H1 (cell line): ENCODE results near the gene TMEM255B. TPM values are rescaled to one million over a fixed set of nuclear protein-coding genes. Genes with fewer than 3 reads are reported as not detected.

ENCODE experiments used
- CTCF ChIA-PET: fragments of 300-600 bp; sonication (Branson Sonifier 250); formaldehyde crosslinking; loops from one replicate; lab custom pipeline; 2021; ENCODE audit not compliant: partially characterized antibody; lab: Charles Lee
- POLR2A ChIA-PET: fragments of 300-600 bp; sonication (Branson Sonifier 250); formaldehyde crosslinking; loops from one replicate; lab custom pipeline; 2021; ENCODE audit warnings: inconsistent platforms; ENCODE audit not compliant: partially characterized antibody; lab: Charles Lee
- DNase-seq, 2 experiments: peaks; one replicate each; pipeline versions ENCODE4 v3.0.0 to v3.0.0-alpha.2; 2010 to 2022; ENCODE audit warnings: low spot score in 2 of 2, low read depth in 1 of 2, mixed read lengths in 1 of 2
- FAIRE-seq: peaks from 2 replicates; lab custom pipeline; 2011; peaks lifted over from hg19 to GRCh38; lab: Jason Lieb, UNC
- H2AFZ ChIP-seq: 2 replicates; pipeline ENCODE4 v1.8.1; 2012; ENCODE audit warnings: low read length, inconsistent platforms
- H2AK5ac ChIP-seq: 2 replicates; pipeline ENCODE4 v1.6.1; 2013; ENCODE audit warnings: low read depth, low read length
- H2BK120ac ChIP-seq: replicated peaks from 2 replicates; pipeline ENCODE3; 2013; ENCODE audit warnings: low read depth, low read length, inconsistent platforms
- H2BK12ac ChIP-seq: 2 replicates; pipeline ENCODE4 v1.6.1; 2013; ENCODE audit warnings: low read depth, low read length
- H2BK15ac ChIP-seq: 2 replicates; pipeline ENCODE4 v1.6.1; 2013; ENCODE audit warnings: low read length
- H2BK20ac ChIP-seq: 2 replicates; pipeline ENCODE4 v1.6.1; 2013; ENCODE audit warnings: low read length
- H2BK5ac ChIP-seq: 2 replicates; pipeline ENCODE4 v1.6.1; 2013; ENCODE audit warnings: low read depth, low read length
- H3K14ac ChIP-seq: 2 replicates; pipeline ENCODE4 v1.6.1; 2013; ENCODE audit warnings: inconsistent platforms; ENCODE audit not compliant: insufficient read length
- H3K18ac ChIP-seq: 2 replicates; pipeline ENCODE4 v1.6.1; 2013; ENCODE audit warnings: low read length; ENCODE audit errors: extremely low read depth
- H3K23ac ChIP-seq: 2 replicates; pipeline ENCODE4 v1.6.1; 2013; ENCODE audit warnings: inconsistent platforms; ENCODE audit not compliant: insufficient read length
- H3K23me2 ChIP-seq: 2 replicates; pipeline ENCODE4 v1.6.1; 2013; ENCODE audit warnings: low read depth, low read length
- H3K27ac ChIP-seq: 2 replicates; pipeline ENCODE4 v1.6.1; 2011; ENCODE audit warnings: low read depth, low read length, inconsistent platforms
- H3K27me3 ChIP-seq, 4 experiments: replicated peaks in 1 of 4; 1 replicate in 1 of 4; 2 replicates in 3 of 4; pipeline versions ENCODE4 v1.6.1 to v1.8.1; 2011 to 2013; ENCODE audit warnings: low read length in 3 of 4, mild to moderate bottlenecking in 3 of 4, inconsistent platforms in 2 of 4, mixed read lengths in 2 of 4, moderate library complexity in 1 of 4; ENCODE audit not compliant: control insufficient read depth in 3 of 4, insufficient read depth in 3 of 4; ENCODE audit errors: extremely low read depth in 1 of 4
- H3K36me3 ChIP-seq, 4 experiments: 2 replicates each; pipeline versions ENCODE4 v1.6.1 to v1.8.1; 2011 to 2013; ENCODE audit warnings: mild to moderate bottlenecking in 4 of 4, low read length in 3 of 4, moderate library complexity in 2 of 4, control low read depth in 1 of 4, inconsistent platforms in 1 of 4; ENCODE audit not compliant: insufficient read depth in 4 of 4, control insufficient read depth in 2 of 4
- H3K4ac ChIP-seq: replicated peaks from 2 replicates; pipeline ENCODE3; 2013; ENCODE audit warnings: low read length, low read depth, mixed read lengths, inconsistent platforms; ENCODE audit not compliant: insufficient read length
- H3K4me1 ChIP-seq, 4 experiments: replicated peaks in 1 of 4; 1 replicate in 1 of 4; 2 replicates in 3 of 4; pipeline versions ENCODE4 v1.6.1 to v1.8.1; 2011 to 2013; ENCODE audit warnings: low read length in 3 of 4, inconsistent platforms in 2 of 4, mixed read lengths in 1 of 4; ENCODE audit not compliant: insufficient read depth in 4 of 4, control insufficient read depth in 3 of 4
- H3K4me2 ChIP-seq, 2 experiments: 2 replicates each; pipeline versions ENCODE4 v1.6.1 to v1.8.1; 2011 to 2013; ENCODE audit warnings: low read depth in 2 of 2, low read length in 2 of 2, control low read depth in 1 of 2, inconsistent platforms in 1 of 2, mild to moderate bottlenecking in 1 of 2; ENCODE audit not compliant: insufficient read depth in 1 of 2
- H3K4me3 ChIP-seq, 4 experiments: fragments of 200-600, 300-600 bp in 1 of 4; sonication (generic), shearing (Covaris generic), sonication (Bioruptor Twin) in 1 of 4; 2 replicates each; pipeline versions ENCODE4 v1.5.1 to v1.8.1; 2011 to 2016; ENCODE audit warnings: low read length in 4 of 4, low read depth in 3 of 4, control low read depth in 2 of 4, inconsistent platforms in 2 of 4, mild to moderate bottlenecking in 2 of 4, mixed read lengths in 1 of 4, moderate library complexity in 1 of 4; ENCODE audit not compliant: insufficient read depth in 2 of 4; ENCODE audit errors: extremely low read depth in 1 of 4
- H3K56ac ChIP-seq: replicated peaks from 2 replicates; pipeline ENCODE3; 2013; ENCODE audit warnings: low read depth, mild to moderate bottlenecking, mixed read lengths, low read length, inconsistent platforms; ENCODE audit not compliant: insufficient read length
- H3K79me1 ChIP-seq: 2 replicates; pipeline ENCODE4 v1.6.1; 2013; ENCODE audit warnings: low read depth, low read length, control low read depth
- H3K79me2 ChIP-seq, 2 experiments: 2 replicates each; pipeline versions ENCODE4 v1.6.1 to v1.8.1; 2012 to 2013; ENCODE audit warnings: low read length in 2 of 2, mild to moderate bottlenecking in 2 of 2, inconsistent platforms in 1 of 2; ENCODE audit not compliant: insufficient read depth in 2 of 2, control insufficient read depth in 1 of 2
- H3K9ac ChIP-seq, 4 experiments: replicated peaks in 1 of 4; 1 replicate in 1 of 4; 2 replicates in 3 of 4; pipeline versions ENCODE4 v1.6.1 to v1.8.1; 2011 to 2013; ENCODE audit warnings: low read depth in 3 of 4, low read length in 3 of 4, control low read depth in 2 of 4, mild to moderate bottlenecking in 2 of 4, moderate library complexity in 2 of 4, inconsistent platforms in 1 of 4; ENCODE audit errors: extremely low read depth in 1 of 4
- H3K9me3 ChIP-seq, 2 experiments: 2 replicates each; pipeline versions ENCODE4 v1.6.1 to v1.8.1; 2012 to 2013; ENCODE audit warnings: mild to moderate bottlenecking in 2 of 2, moderate library complexity in 2 of 2, control low read depth in 1 of 2, inconsistent platforms in 1 of 2, low read depth in 1 of 2, low read length in 1 of 2, mixed read lengths in 1 of 2; ENCODE audit not compliant: insufficient read depth in 2 of 2
- H4K20me1 ChIP-seq, 2 experiments: replicated peaks in 1 of 2; 2 replicates each; pipeline versions ENCODE3 to v1.8.1; 2011 to 2013; ENCODE audit warnings: inconsistent platforms in 2 of 2, low read length in 2 of 2, mild to moderate bottlenecking in 1 of 2; ENCODE audit not compliant: insufficient read depth in 2 of 2, control insufficient read depth in 1 of 2
- H4K5ac ChIP-seq: 2 replicates; pipeline ENCODE4 v1.6.1; 2013; ENCODE audit warnings: low read length, low read depth, mixed read lengths, inconsistent platforms; ENCODE audit not compliant: insufficient read length
- H4K8ac ChIP-seq: 2 replicates; pipeline ENCODE4 v1.8.0; 2013; ENCODE audit warnings: mild to moderate bottlenecking, moderate library complexity, low read length, inconsistent platforms; ENCODE audit not compliant: insufficient read depth; ENCODE audit errors: extremely low read depth
- H4K91ac ChIP-seq: replicated peaks from 2 replicates; pipeline ENCODE3; 2013; ENCODE audit warnings: low read length, mixed read lengths, inconsistent platforms; ENCODE audit not compliant: insufficient read length
- CREB1 ChIP-seq: IDR thresholded peaks from 2 replicates; pipeline ENCODE4 v1.6.1; 2012; ENCODE audit warnings: inconsistent platforms
- EP300 ChIP-seq, 2 experiments: IDR thresholded peaks; 1 replicate in 1 of 2; 2 replicates in 1 of 2; pipeline ENCODE4 v1.6.1; 2011 to 2012; ENCODE audit warnings: low read depth in 2 of 2, low read length in 2 of 2, mild to moderate bottlenecking in 2 of 2, borderline replicate concordance in 1 of 2, inconsistent platforms in 1 of 2, moderate library complexity in 1 of 2
- HDAC2 ChIP-seq, 2 experiments: fragments of 300-600 bp in 1 of 2; sonication (generic) in 1 of 2; IDR thresholded peaks; 2 replicates each; pipeline ENCODE4 v1.6.1; 2011 to 2012; ENCODE audit warnings: low read depth in 2 of 2, low read length in 2 of 2, mild to moderate bottlenecking in 2 of 2, moderate library complexity in 2 of 2, borderline replicate concordance in 1 of 2, inconsistent platforms in 1 of 2
- HDAC6 ChIP-seq: IDR thresholded peaks from one replicate; pipeline ENCODE4 v1.7.1; 2012; ENCODE audit warnings: low read depth, mild to moderate bottlenecking, inconsistent platforms, low read length, moderate library complexity
- KDM5A ChIP-seq: fragments of 200-600 bp; IDR thresholded peaks from 2 replicates; pipeline ENCODE4 v1.7.1; 2012; ENCODE audit warnings: mild to moderate bottlenecking, low read length, inconsistent platforms, mixed read lengths
- MAX ChIP-seq: IDR thresholded peaks from 2 replicates; pipeline ENCODE4 v1.6.1; 2012; ENCODE audit warnings: inconsistent platforms
- POLR2AphosphoS5 ChIP-seq: IDR thresholded peaks from 2 replicates; pipeline ENCODE4 v1.6.1; 2011; ENCODE audit warnings: low read depth, low read length
- SUZ12 ChIP-seq: fragments of 200-600 bp; sonication (generic); IDR thresholded peaks from 2 replicates; pipeline ENCODE4 v1.6.1; 2012; ENCODE audit warnings: mild to moderate bottlenecking, inconsistent platforms, low read length, moderate library complexity, mixed read lengths
- TAF1 ChIP-seq: IDR thresholded peaks from 2 replicates; pipeline ENCODE4 v1.6.1; 2011; ENCODE audit warnings: mild to moderate bottlenecking, low read depth, low read length
- TCF12 ChIP-seq: IDR thresholded peaks from 2 replicates; pipeline ENCODE4 v1.6.1; 2011; ENCODE audit warnings: low read depth, mild to moderate bottlenecking, low read length
- TEAD4 ChIP-seq: IDR thresholded peaks from 2 replicates; pipeline ENCODE4 v1.6.1; 2012; ENCODE audit warnings: low read depth, low read length, inconsistent platforms, mixed read lengths
- YY1 ChIP-seq: IDR thresholded peaks from 2 replicates; pipeline ENCODE4 v1.6.1; 2011; ENCODE audit warnings: low read depth, mild to moderate bottlenecking, low read length
- ZNF274 ChIP-seq: IDR thresholded peaks from 2 replicates; pipeline ENCODE4 v1.7.0; 2012; ENCODE audit warnings: low read length, borderline replicate concordance; ENCODE audit errors: extremely low read depth
- WGBS, 2 experiments: shearing (Covaris generic) in 1 of 2; methylation state at CpG; one replicate each; pipeline versions ENCODE4 v1.1.6 to v1.1.7; 2013 to 2015; ENCODE audit warnings: low lambda C conversion rate in 2 of 2, mixed read lengths in 2 of 2, inconsistent platforms in 1 of 2, low coverage in 1 of 2, missing lambda C conversion rate in 1 of 2; ENCODE audit not compliant: insufficient replicate concordance in 2 of 2, insufficient coverage in 1 of 2, insufficient read length in 1 of 2; ENCODE audit errors: extremely low coverage in 1 of 2, missing lambda C conversion rate in 1 of 2; 5-methylcytosine and 5-hydroxymethylcytosine counted together
- polyA plus RNA-seq, 7 experiments: library from polyadenylated mRNA; depleted of rRNA in 3 of 7; stranded (reverse) in 5 of 7; unstranded in 2 of 7; fragments of >200 nt in 5 of 7; fragments of 200-250 nt in 2 of 7; gene quantifications; 1 replicate in 5 of 7; 2 replicates in 1 of 7; 4 replicates in 1 of 7; pipeline versions ENCODE4 v1.2.1 to v1.2.3, GENCODE V29; 2011 to 2013; ENCODE audit warnings: missing spikeins in 2 of 7, mixed read lengths in 2 of 7
- total RNA-seq: library from RNA; stranded (reverse); fragmentation: NEBNext Ultra II Directional; extraction: Animal tissue kit (Norgen Biotek cat#: 25700); gene quantifications from 2 replicates; pipeline ENCODE4 v1.2.1, GENCODE V29; 2021

TMEM255B gene
- total and polyA plus RNA-seq, 2 of the 8 experiments (the other 6 are each of a cell fraction or from before 2014, with no cell fraction given), result 3.4 to 4.4 TPM

- ChIA-PET CTCF (interaction anchor here (1.4 to 1.9 kb wide), 3 partner anchors 13 to 123 kb away, joined by 3 to 5 read pairs (median 4); no protein-coding TSS in a partner anchor), POLR2A (no interaction called here)
- no peak overlapping the region for H3K9ac ChIP-seq
- H2BK20ac ChIP-seq, result no peak overlapping the region
- H3K27me3 ChIP-seq, result no peaks in the 10 kb centered on the region; a peak in 1 of 7 replicates
- H2BK120ac ChIP-seq, result no peak overlapping the region
- no peaks in the 10 kb centered on the region for H4K20me1 ChIP-seq
- H3K27ac ChIP-seq, result no peak overlapping the region
- no peak overlapping the region for H3K4me2 ChIP-seq
- H3K14ac ChIP-seq, result no peak overlapping the region
- H2BK15ac ChIP-seq, result no peak overlapping the region
- no peak overlapping the region for H2AFZ ChIP-seq
- no peaks in the 10 kb centered on the region for H3K79me1 ChIP-seq
- H4K91ac ChIP-seq, result no peak overlapping the region
- no peak overlapping the region for H2BK12ac ChIP-seq
- no peaks in the 10 kb centered on the region for H3K23me2 ChIP-seq
- peaks cover 0 to 10% (median 3%) of the 10 kb centered on the region in 4 experiments; a peak in 5 of 8 replicates for H3K36me3 ChIP-seq
- no peak for DNase-seq
- WGBS, 2 experiments, result 93% methylated on average over 38 of the region's 45 CpGs; no CpG with 5 or more reads in 1 of the 2 experiments
- no peak overlapping the region for H3K23ac ChIP-seq
- no peak overlapping the region for H4K8ac ChIP-seq
- no peak overlapping the region for H3K56ac ChIP-seq
- no peak overlapping the region for H3K4ac ChIP-seq
- no peaks in the 10 kb centered on the region for H3K9me3 ChIP-seq
- no peak overlapping the region for H3K18ac ChIP-seq
- no peaks in the 10 kb centered on the region for H3K79me2 ChIP-seq
- H2BK5ac ChIP-seq, result no peak overlapping the region; the same call in 1 of the 2 replicates
- no peak overlapping the region for H2AK5ac ChIP-seq
- H3K4me1 ChIP-seq, result no peaks in the 10 kb centered on the region
- no peak for FAIRE-seq
- no peak overlapping the region for H3K4me3 ChIP-seq
- H4K5ac ChIP-seq, result no peak overlapping the region
- TF ChIP-seq POLR2AphosphoS5, result no peak
- no peak for TF ChIP-seq YY1
- no peak for TF ChIP-seq MAX
- TF ChIP-seq TAF1, result no peak
- TF ChIP-seq ZNF274, result no peak
- TF ChIP-seq CREB1, result no peak
- TF ChIP-seq KDM5A, result no peak
- no peak for TF ChIP-seq EP300 (IDR thresholded peaks at IDR 0.05; ENCODE audit: borderline replicate concordance in 1 of 2, low read depth in 2 of 2, low read length in 2 of 2)
- TF ChIP-seq HDAC6, result no peak
- no peak for TF ChIP-seq HDAC2 (IDR thresholded peaks at IDR 0.05; ENCODE audit: borderline replicate concordance in 1 of 2, low read depth in 2 of 2, low read length in 2 of 2)
- TF ChIP-seq TEAD4, result no peak
- no peak for TF ChIP-seq TCF12
- no peak for TF ChIP-seq SUZ12
Observed at GRCh38 chr13:113822956-113823744, 64.1 kb downstream of the TMEM255B start.
